HEK293 (cell line): ENCODE measurements around the gene MOB3C.

Experiments used
- CTCF ChIA-PET: fragments of 350-600 bp; formaldehyde crosslinking; extraction: SDS; loops from one replicate; lab custom pipeline; 2021; ENCODE audit warnings: antibody characterized with exemption; lab: Yijun Ruan, JAX
- POLR2A ChIA-PET: fragments of 300-600 bp; formaldehyde crosslinking; extraction: SDS; loops from one replicate; lab custom pipeline; 2020; ENCODE audit warnings: antibody characterized with exemption, inconsistent platforms; lab: Yijun Ruan, JAX
- H3K27ac ChIP-seq: fragments of 200-500 bp; sonication (Bioruptor generic); 2 replicates; pipeline ENCODE4 v1.5.1; 2014; ENCODE audit warnings: low read depth, low read length, control low read depth, inconsistent platforms; ENCODE audit errors: extremely low read depth
- H3K36me3 ChIP-seq, 2 experiments: fragments of 200-500 bp in 1 of 2; sonication (Bioruptor generic) in 1 of 2; 1 replicate in 1 of 2; 2 replicates in 1 of 2; pipeline ENCODE4 v1.5.1; 2014 to 2017; ENCODE audit warnings: inconsistent platforms in 2 of 2, low read length in 2 of 2; ENCODE audit not compliant: control insufficient read depth in 2 of 2, insufficient read depth in 1 of 2
- H3K4me1 ChIP-seq: fragments of 200-500 bp; sonication (Bioruptor generic); 2 replicates; pipeline ENCODE4 v1.5.1; 2014; ENCODE audit warnings: mild to moderate bottlenecking, low read length, inconsistent platforms; ENCODE audit not compliant: control insufficient read depth, insufficient read depth
- H3K4me3 ChIP-seq: 2 replicates; pipeline ENCODE4 v1.5.1; 2011; ENCODE audit warnings: low read depth, mild to moderate bottlenecking, control low read depth, low read length, moderate library complexity
- H3K9me3 ChIP-seq: fragments of 200-500 bp; sonication (Bioruptor generic); 2 replicates; pipeline ENCODE4 v1.5.1; 2014; ENCODE audit warnings: low read depth, low read length, inconsistent platforms; ENCODE audit not compliant: control insufficient read depth, insufficient read depth
- GLI4 ChIP-seq: fragments of 450-650 bp; formaldehyde crosslinking; IDR thresholded peaks from 2 replicates; pipeline ENCODE4 v1.5.1; 2016; ENCODE audit warnings: missing biosample characterization, missing genetic modification characterization
- KLF8 ChIP-seq: fragments of 450-650 bp; formaldehyde crosslinking; IDR thresholded peaks from 2 replicates; pipeline ENCODE4 v1.5.1; 2016; ENCODE audit warnings: missing biosample characterization, missing genetic modification characterization
- KLF9 ChIP-seq: fragments of 450-650 bp; formaldehyde crosslinking; IDR thresholded peaks from 2 replicates; pipeline ENCODE4 v1.5.1; 2016; ENCODE audit warnings: missing biosample characterization, missing genetic modification characterization, low read depth
- PRDM2 ChIP-seq: fragments of 450-650 bp; formaldehyde crosslinking; IDR thresholded peaks from 2 replicates; pipeline ENCODE4 v1.5.1; 2016; ENCODE audit warnings: missing biosample characterization, missing genetic modification characterization, borderline replicate concordance
- SP7 ChIP-seq: fragments of 450-650 bp; formaldehyde crosslinking; IDR thresholded peaks from 2 replicates; pipeline ENCODE4 v1.5.1; 2016; ENCODE audit warnings: missing biosample characterization, missing genetic modification characterization
- ZBTB11 ChIP-seq: fragments of 450-650 bp; formaldehyde crosslinking; conservative IDR thresholded peaks from 2 replicates; pipeline ENCODE4 v1.5.1; 2016; ENCODE audit warnings: low read depth, missing biosample characterization, missing genetic modification characterization
- ZFP37 ChIP-seq: fragments of 450-650 bp; formaldehyde crosslinking; IDR thresholded peaks from 2 replicates; pipeline ENCODE4 v1.5.1; 2016; ENCODE audit warnings: missing biosample characterization, missing genetic modification characterization
- ZNF398 ChIP-seq: fragments of 450-650 bp; formaldehyde crosslinking; IDR thresholded peaks from 2 replicates; pipeline ENCODE4 v1.5.1; 2017; ENCODE audit warnings: missing biosample characterization, missing genetic modification characterization
- ZNF416 ChIP-seq: fragments of 450-650 bp; formaldehyde crosslinking; IDR thresholded peaks from 2 replicates; pipeline ENCODE4 v1.5.1; 2016; ENCODE audit warnings: missing biosample characterization, missing genetic modification characterization
- ZNF623 ChIP-seq: fragments of 450-650 bp; formaldehyde crosslinking; IDR thresholded peaks from 2 replicates; pipeline ENCODE4 v1.5.1; 2016; ENCODE audit warnings: missing biosample characterization, missing genetic modification characterization
- ZNF660 ChIP-seq: fragments of 450-650 bp; IDR thresholded peaks from 2 replicates; pipeline ENCODE4 v1.5.1; 2018; ENCODE audit warnings: missing biosample characterization, mild to moderate bottlenecking, missing genetic modification characterization
- ZNF747 ChIP-seq: fragments of 450-650 bp; formaldehyde crosslinking; IDR thresholded peaks from 2 replicates; pipeline ENCODE4 v1.5.1; 2016; ENCODE audit warnings: missing biosample characterization, missing genetic modification characterization
- ZNF777 ChIP-seq: fragments of 450-650 bp; formaldehyde crosslinking; IDR thresholded peaks from 2 replicates; pipeline ENCODE4 v1.5.1; 2017; ENCODE audit warnings: missing biosample characterization, missing genetic modification characterization, borderline replicate concordance

MOB3C gene

GRCh38 chr1:46583494-46583893, 33.1 kb downstream of the MOB3C start:
- POLR2A ChIA-PET = interaction anchor here (1.0 kb wide), 1 partner anchor 21 kb away, joined by 4 read pairs; the partner anchor contains the start of gene MKNK1
- Histone ChIP-seq H3K27ac (no peak overlapping the region), H3K4me3 (no peak overlapping the region), H3K4me1 (no peaks in the 10 kb centered on the region), H3K36me3 (peaks cover 12 to 78% of the 10 kb centered on the region in 2 experiments; a peak in 2 of 3 replicates), H3K9me3 (no peaks in the 10 kb centered on the region)
- TF ChIP-seq KLF8 (tag by site-specific recombination) (no peak), ZNF623 (no peak), ZNF747 (no peak), ZNF416 (tag by site-specific recombination) (no peak), KLF9 (tag by site-specific recombination) (no peak), ZNF398 (tag by site-specific recombination) (no peak), ZFP37 (tag by site-specific recombination) (no peak)
- CTCF ChIA-PET = interaction anchor here (0.6 to 0.8 kb wide), 4 partner anchors 20 to 138 kb away, joined by 3 to 4 read pairs (median 3); no protein-coding TSS in a partner anchor

- peaks cover 9 to 81% of the 10 kb centered on the region in 2 experiments; a peak in 2 of 3 replicates for H3K36me3 ChIP-seq
- H3K4me1 ChIP-seq = no peaks in the 10 kb centered on the region
- H3K27ac ChIP-seq = no peak overlapping the region
- TF ChIP-seq ZNF660 (tag by site-specific recombination) (no peak), GLI4 (no peak), PRDM2 (no peak), ZBTB11 (no peak), ZNF777 (tag by site-specific recombination) (no peak), SP7 (tag by site-specific recombination) (no peak)
- ChIA-PET CTCF (interaction anchor here (0.6 to 1.3 kb wide), 4 partner anchors 53 to 138 kb away, joined by 3 read pairs; no protein-coding TSS in a partner anchor), POLR2A (no interaction called here)
- no peak overlapping the region for H3K4me3 ChIP-seq
- no peaks in the 10 kb centered on the region for H3K9me3 ChIP-seq
Observed at GRCh38 chr1:46582972-46583371, 33.6 kb downstream of the MOB3C start.
